Fibroblast of pulmonary artery (primary cell): ENCODE data around the gene NCKAP5.
A peak's percentile ranks its signal among the peaks of the same experiment; 100 is the strongest.

Experiments
- DNase-seq: peaks from one replicate; pipeline ENCODE4 v3.0.0-alpha.2; 2010; ENCODE audit warnings: low read depth
- H3K4me3 ChIP-seq: replicated peaks from 2 replicates; pipeline ENCODE4 v1.5.1; 2011; ENCODE audit warnings: low read depth, mild to moderate bottlenecking, control low read depth, low read length, moderate library complexity
- TF ChIP-seq, protein P1 (sequence below): IDR thresholded peaks from 2 replicates; pipeline ENCODE4 v1.5.1; 2011; ENCODE audit warnings: mild to moderate bottlenecking, control low read depth, low read length, inconsistent platforms; ENCODE audit errors: missing control alignments

The NCKAP5 gene

DNA sequence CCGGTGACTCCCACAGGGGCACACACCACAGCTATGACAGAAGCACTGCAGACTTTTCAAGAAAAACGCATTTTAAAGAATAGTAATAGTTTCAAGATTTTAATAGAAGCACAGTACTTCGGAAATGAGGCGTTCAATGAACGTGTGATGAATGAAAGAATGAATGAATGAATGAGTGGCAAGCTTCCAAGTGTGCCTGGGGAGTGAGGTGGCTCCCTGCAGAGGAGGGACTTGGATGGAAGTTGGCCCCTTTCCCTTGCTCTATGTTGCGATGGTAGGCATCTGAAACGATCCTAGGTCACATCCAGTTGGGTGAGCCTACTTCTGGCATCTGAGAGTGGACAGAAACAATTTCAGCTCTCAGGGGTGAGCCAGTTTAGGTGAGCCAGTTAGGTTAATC lies 65.6 kb downstream of the NCKAP5 start:
- TF ChIP-seq, protein P1, sequence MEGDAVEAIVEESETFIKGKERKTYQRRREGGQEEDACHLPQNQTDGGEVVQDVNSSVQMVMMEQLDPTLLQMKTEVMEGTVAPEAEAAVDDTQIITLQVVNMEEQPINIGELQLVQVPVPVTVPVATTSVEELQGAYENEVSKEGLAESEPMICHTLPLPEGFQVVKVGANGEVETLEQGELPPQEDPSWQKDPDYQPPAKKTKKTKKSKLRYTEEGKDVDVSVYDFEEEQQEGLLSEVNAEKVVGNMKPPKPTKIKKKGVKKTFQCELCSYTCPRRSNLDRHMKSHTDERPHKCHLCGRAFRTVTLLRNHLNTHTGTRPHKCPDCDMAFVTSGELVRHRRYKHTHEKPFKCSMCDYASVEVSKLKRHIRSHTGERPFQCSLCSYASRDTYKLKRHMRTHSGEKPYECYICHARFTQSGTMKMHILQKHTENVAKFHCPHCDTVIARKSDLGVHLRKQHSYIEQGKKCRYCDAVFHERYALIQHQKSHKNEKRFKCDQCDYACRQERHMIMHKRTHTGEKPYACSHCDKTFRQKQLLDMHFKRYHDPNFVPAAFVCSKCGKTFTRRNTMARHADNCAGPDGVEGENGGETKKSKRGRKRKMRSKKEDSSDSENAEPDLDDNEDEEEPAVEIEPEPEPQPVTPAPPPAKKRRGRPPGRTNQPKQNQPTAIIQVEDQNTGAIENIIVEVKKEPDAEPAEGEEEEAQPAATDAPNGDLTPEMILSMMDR, result no peak

DNA sequence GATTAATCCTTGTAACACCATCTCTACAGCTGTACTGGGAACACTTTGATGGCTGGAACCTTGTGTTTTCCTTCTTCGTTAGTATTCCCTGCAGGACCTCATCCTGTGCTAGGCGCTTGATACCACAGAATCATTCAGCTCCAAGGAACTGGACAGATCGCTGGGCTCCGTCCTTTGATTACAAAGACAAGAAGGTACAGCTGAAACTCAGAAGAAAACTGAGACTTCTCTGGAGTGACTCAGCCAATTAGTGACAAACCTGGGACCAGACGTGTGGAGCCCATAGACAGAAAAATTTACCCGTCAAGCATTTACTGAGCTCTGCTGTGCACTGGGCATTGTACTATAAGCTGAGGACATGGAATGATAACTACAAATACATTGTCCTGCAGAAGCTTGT lies 67.3 kb downstream of the NCKAP5 start:
- TF ChIP-seq, protein P1, result no peak

More for the DNA sequence above, 65.6 kb downstream of the NCKAP5 start:
- H3K4me3 ChIP-seq, result no peak overlapping the region
- DNase-seq, result no peak

DNA sequence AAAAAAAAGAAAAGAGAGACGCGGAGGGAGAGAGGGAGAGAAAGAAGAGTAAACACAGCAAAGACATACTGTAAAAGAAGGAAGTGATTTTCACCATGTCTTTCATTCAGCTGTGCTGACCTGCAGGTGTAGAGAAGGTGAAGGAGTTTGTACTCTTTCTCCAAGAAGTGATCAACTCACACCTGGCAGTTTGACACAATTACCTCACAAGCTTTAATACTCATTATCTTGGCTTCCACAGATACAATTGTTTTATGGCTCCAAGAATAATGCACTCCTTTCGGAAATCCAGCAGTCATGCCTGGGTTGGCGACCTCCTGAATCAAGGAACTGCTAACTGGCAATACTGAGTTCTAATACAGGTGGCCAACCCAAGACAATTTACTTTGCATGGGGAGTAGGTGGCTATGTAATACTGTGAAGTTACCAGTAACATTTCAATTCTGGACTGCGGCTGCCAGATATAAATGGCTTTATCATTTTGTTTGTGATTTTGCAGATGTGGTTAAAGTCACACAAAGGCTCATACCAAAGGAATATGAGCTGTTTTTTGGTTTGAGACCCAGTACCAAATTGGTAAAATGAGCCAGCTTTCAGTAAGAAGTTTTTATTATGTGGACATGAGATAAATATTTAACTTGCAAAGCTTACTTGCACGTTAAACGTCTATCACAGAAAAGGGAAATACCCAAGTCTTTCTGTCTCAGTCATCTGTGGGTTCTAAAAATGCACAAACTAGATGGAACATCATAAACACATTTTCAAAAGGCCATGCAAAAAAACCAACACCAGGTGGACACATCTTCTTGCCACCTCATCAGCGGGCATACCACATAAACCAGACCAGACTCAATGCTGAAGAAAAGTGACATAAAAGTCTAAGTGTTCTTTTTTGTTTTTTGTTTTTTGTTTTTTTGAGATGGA lies 69.3 kb downstream of the NCKAP5 start:
- no peak overlapping the region for H3K4me3 ChIP-seq
- TF ChIP-seq, protein P1, result no peak

More for the DNA sequence above, 67.3 kb downstream of the NCKAP5 start:
- H3K4me3 ChIP-seq, result no peak overlapping the region
- no peak for DNase-seq

DNA sequence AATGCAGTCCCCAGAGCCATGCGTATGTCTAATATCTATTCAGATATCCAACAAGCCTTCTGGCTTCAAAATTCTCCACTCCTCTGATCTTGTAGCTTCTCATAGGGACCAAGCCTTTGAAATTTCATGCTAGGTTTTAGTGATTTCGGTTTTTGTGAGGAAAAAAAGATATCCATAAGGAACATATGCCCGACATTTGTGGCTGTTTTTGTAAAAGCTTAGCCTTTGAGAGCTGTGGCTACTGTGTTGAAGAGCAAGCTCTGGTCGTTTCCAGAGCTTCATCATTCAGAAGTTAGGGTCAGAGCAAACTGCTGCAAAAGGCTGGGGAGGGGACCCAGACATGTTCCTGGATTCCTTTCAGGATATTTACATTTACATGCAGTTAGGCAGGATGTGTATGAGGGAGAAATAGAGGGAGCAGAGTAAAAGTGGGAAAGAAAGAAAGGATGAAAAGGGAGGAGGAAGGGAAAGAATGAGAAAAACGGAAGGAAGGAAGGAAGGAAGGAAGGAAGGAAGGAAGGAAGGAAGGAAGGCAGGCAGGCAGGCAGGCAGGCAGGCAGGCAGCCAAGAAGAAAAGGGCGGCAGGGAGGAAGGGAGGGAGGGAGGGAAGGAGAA lies 70.2 kb downstream of the NCKAP5 start:
- TF ChIP-seq, protein P1, result no peak

More for the DNA sequence above, 69.3 kb downstream of the NCKAP5 start:
- DNase-seq, result no peak

DNA sequence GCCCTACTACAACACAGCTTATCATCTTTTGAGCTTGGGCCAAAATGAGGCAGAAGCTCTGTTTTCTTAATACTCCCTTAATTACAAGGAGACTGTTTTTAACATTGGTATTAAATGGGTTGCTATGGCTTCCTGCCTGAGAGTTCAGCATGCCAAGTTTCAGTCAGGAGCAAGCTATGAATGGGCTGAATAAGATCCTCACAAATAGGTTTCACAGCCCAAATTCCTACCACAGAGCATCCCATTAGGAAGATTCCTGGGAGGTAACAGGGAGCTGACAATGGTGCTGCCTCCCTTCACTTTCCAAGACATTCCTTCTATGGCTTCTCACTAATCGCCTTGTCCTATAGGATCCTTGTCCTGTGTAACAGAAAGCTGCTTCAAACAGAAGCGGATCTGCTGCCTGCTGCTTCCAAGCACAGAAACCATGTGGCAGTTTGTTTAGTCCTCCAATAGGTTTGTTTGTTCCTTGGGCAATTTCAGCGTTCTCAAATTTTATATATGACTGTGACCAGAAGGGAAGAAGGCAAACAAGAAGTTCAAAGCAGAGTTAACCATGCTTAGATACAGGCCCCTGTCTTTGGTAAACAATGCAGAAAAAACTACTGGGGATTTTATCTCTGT lies 70.9 kb downstream of the NCKAP5 start:
- DNase-seq, result peak; percentile 4
- TF ChIP-seq, protein P1, result no peak
- no peak overlapping the region for H3K4me3 ChIP-seq

More for the DNA sequence above, 70.2 kb downstream of the NCKAP5 start:
- H3K4me3 ChIP-seq, result no peak overlapping the region
- DNase-seq, result no peak

DNA sequence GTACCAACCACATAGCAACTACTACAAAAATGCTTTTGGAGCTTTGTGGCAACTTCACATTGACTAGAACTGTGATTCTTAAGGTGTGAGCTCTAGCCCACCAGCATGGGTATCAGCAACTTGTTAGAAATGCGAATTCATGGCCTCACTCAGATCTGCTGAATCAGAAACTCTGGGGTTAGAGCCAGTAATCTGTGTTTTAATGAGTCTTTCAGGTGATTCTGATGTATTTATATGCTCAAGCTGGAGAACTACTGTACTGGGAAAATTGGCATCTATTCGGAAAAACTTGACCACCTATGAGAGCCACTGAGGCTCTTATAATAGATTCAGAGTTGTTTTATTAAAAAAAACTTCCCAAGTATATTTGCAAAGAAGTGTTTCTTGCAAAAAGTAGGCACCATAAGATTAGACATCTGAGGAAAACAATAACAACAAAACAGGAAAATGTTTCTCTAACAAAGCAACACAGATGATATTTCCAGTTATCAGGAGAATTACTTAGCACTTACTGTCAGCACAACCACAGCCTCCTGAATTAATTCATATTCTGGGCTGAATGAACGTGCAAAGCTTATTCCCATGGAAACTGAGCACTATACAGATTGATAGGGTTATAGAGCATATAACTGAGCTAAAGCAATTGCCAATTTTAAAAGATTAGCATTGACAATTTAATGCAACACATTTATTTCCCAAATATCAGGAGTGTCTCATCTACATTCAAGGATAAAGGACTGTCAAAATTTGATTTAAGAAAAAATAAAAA lies 71.6 kb downstream of the NCKAP5 start:
- no peak overlapping the region for H3K4me3 ChIP-seq
- no peak for DNase-seq
- TF ChIP-seq, protein P1, result no peak
